Occipital lobe (tissue), 2 donors: ENCODE measurements around the gene PCDHGB6. TPM values are rescaled to one million over a fixed set of nuclear protein-coding genes. Genes with fewer than 3 reads are reported as not detected.
"Not testable (repeated sequence)": the region's sequence is repeated elsewhere in the genome, so short reads cannot be mapped to it uniquely, and the experiment has no call there.

ENCODE experiments used
- DNase-seq: peaks from one replicate; lab custom pipeline; 2025; lab: John Stamatoyannopoulos, UW
- total RNA-seq: library from RNA; depleted of rRNA; stranded (reverse); fragments of >200 nt; gene quantifications from one replicate; pipeline ENCODE4 v1.2.3, GENCODE V29; 2014

The PCDHGB6 gene
- total RNA-seq, 1 donor from 2014 or later = 12.8 TPM

DNA sequence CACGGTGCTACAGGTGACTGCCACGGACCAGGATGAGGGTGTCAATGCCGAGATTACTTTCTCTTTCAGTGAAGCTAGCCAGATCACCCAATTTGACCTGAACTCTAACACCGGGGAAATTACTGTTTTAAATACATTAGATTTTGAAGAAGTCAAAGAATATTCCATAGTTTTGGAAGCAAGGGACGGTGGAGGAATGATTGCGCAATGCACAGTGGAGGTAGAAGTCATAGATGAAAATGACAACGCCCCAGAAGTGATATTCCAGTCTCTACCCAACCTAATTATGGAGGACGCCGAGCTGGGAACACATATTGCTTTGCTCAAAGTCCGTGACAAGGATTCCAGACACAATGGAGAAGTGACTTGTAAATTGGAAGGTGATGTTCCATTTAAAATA lies 19.2 kb upstream of the PCDHGB6 start:
- DNase-seq = no peak

GRCh38 chr5:141389153-141390042 lies 18.4 kb upstream of the PCDHGB6 start:
- no peak for DNase-seq

DNA sequence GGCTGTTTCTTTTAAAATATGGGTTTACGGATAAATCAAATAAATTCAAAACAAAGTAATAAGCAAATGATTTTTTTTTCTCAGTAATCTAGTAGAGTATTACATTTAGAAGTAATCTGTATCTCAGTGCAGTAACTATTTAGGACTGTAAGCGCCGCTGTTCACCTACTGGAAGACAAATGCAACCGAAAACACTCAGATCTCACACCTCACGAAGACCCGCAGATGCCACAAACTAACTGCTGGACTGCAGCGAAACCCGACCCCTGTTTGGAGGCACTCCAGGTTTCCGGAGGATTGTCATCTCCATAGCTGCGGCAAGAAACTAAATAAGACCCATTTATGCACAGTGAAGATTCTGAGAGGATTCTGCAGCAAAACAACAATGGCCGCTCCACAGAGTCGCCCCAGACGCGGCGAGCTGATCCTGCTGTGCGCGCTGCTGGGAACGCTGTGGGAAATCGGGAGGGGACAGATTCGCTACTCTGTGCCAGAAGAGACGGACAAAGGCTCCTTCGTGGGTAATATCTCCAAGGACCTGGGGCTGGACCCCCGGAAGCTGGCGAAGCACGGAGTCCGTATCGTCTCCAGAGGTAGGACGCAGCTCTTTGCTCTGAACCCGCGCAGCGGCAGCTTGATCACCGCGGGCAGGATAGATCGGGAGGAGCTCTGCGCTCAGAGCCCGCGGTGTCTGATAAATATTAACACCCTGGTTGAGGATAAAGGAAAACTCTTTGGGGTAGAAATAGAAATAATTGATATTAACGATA lies 15.2 kb upstream of the PCDHGB6 start, which contains the start of gene PCDHGA8:
Gene PCDHGA8, plus strand, starts transcription at position 205 of the 770 bp plus-strand sequence. Its CDS starts 181 bp downstream, at position 386.
- no peak for DNase-seq

DNA sequence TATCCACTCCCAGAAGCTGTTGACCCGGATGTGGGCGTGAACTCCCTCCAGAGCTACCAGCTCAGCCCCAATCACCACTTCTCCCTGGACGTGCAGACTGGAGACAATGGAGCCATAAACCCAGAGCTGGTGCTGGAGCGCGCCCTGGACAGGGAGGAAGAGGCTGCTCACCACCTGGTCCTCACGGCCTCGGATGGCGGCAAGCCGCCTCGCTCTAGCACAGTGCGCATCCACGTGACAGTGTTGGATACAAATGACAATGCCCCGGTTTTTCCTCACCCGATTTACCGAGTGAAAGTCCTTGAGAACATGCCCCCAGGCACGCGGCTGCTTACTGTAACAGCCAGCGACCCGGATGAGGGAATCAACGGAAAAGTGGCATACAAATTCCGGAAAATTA lies 14.6 kb upstream of the PCDHGB6 start:
- no peak for DNase-seq

DNA sequence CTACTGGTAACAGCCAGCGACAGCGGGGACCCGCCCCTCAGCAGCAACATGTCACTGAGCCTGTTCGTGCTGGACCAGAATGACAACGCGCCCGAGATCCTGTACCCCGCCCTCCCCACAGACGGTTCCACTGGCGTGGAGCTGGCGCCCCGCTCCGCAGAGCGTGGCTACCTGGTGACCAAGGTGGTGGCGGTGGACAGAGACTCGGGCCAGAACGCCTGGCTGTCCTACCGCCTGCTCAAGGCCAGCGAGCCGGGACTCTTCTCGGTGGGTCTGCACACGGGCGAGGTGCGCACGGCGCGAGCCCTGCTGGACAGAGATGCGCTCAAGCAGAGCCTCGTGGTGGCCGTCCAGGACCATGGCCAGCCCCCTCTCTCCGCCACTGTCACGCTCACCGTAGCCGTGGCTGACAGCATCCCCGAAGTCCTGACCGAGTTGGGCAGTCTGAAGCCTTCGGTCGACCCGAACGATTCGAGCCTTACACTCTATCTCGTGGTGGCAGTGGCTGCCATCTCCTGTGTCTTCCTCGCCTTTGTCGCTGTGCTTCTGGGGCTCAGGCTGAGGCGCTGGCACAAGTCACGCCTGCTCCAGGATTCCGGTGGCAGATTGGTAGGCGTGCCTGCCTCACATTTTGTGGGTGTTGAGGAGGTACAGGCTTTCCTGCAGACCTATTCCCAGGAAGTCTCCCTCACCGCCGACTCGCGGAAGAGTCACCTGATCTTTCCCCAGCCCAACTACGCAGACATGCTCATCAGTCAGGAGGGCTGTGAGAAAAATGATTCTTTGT lies 13.2 kb upstream of the PCDHGB6 start:
- not testable (repeated sequence) for DNase-seq

- DNase-seq = not testable (repeated sequence)
These were observed 9.9 kb upstream of the PCDHGB6 start, which contains the start of gene PCDHGB5 for GRCh38 chr5:141397756-141398551. Gene PCDHGB5, plus strand, starts transcription at chr5:141397947. Its CDS starts 181 bp downstream, at chr5:141398128.

DNA sequence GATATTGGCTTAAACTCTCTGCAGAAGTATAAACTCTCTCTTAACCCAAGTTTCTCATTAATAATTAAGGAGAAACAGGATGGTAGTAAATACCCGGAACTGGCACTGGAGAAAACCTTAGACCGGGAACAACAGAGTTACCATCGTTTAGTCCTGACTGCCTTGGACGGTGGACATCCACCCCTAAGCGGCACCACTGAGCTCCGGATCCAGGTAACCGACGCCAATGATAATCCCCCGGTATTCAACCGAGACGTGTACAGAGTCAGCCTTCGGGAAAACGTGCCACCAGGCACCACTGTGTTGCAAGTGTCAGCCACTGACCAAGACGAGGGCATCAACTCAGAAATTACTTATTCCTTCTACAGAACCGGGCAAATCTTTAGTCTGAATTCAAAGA lies 9.2 kb upstream of the PCDHGB6 start:
- no peak for DNase-seq

DNA sequence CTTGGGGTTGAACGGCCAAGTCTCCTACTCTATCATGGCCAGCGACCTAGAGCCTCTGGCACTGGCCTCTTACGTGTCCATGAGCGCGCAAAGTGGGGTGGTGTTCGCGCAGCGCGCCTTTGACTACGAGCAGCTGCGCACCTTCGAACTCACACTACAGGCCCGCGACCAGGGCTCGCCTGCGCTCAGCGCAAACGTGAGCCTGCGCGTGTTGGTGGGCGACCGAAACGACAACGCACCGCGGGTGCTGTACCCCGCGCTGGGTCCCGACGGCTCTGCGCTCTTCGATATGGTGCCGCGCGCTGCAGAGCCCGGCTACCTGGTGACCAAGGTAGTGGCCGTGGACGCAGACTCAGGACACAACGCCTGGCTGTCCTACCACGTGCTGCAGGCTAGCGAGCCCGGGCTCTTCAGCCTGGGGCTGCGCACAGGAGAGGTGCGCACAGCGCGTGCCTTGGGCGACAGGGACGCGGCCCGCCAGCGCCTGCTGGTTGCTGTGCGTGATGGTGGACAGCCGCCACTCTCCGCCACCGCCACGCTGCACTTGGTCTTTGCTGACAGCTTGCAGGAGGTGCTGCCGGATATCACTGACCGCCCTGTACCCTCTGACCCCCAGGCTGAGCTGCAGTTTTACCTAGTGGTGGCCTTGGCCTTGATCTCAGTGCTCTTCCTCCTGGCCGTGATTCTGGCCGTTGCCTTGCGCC lies 8.1 kb upstream of the PCDHGB6 start:
- no peak for DNase-seq

GRCh38 chr5:141402553-141403243 lies 5.1 kb upstream of the PCDHGB6 start, which contains the start of gene PCDHGA9:
Gene PCDHGA9, plus strand, starts transcription at chr5:141402778. Its CDS starts 175 bp downstream, at chr5:141402953.
- no peak for DNase-seq

GRCh38 chr5:141403387-141403786 lies 4.4 kb upstream of the PCDHGB6 start:
- no peak for DNase-seq

DNA sequence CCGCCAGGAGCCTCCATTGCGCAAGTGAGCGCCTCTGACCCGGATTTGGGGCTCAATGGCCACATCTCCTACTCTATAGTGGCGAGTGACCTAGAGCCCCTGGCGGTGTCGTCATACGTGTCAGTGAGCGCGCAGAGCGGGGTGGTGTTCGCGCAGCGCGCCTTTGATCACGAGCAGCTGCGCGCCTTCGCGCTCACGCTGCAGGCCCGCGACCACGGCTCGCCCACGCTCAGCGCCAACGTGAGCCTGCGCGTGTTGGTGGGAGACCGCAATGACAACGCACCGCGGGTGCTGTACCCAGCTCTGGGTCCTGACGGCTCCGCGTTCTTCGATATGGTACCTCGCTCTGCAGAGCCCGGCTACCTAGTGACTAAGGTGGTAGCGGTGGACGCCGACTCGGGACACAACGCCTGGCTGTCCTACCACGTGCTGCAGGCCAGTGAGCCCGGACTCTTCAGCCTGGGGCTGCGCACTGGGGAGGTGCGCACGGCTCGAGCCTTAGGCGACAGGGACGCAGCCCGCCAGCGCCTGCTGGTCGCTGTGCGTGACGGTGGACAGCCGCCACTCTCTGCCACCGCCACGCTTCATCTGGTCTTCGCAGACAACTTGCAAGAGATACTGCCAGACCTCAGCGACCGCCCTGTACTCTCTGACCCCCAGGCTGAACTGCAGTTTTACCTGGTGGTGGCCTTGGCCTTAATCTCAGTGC lies 1.9 kb downstream of the PCDHGB6 start:
- DNase-seq = no peak

DNA sequence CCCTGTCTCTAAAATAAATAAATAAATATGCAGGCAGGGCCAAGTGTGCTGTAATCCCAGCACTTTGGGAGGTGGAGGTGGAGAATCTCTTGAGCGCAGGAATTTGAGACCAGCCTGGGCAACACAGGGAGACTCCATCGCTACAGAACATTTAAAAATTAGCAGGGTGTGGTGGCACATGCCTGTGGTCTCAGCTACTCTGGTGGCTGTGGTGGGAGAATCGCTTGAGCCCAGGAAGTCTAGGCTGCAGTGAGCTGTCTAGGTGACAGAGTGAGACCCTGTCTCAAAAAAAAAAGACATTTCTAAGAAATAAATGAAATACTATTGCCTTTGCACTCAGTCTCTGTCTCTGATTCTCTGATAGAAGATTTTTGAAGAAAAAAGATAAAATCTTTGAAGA lies 3.8 kb downstream of the PCDHGB6 start:
- no peak for DNase-seq

GRCh38 chr5:141412854-141413539 lies 5.2 kb downstream of the PCDHGB6 start, which contains the start of gene PCDHGA10:
Gene PCDHGA10, plus strand, starts transcription at chr5:141412987. Its CDS starts 189 bp downstream, at chr5:141413176.
- DNase-seq = no peak

DNA sequence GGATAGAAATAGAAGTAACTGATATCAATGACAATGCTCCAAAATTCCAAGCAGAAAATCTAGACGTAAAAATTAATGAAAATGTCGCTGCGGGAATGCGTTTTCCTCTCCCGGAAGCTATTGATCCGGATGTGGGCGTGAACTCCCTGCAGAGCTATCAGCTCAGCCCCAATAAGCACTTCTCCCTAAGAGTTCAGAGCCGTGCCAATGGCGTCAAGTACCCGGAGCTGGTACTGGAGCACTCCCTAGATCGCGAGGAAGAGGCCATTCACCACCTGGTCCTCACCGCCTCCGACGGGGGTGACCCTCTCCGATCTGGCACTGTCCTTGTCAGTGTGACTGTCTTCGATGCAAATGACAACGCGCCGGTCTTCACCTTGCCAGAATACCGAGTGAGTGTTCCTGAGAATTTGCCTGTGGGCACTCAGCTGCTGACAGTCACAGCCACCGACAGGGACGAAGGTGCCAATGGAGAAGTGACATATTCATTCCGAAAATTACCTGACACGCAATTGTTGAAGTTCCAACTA lies 5.8 kb downstream of the PCDHGB6 start:
- no peak for DNase-seq

DNA sequence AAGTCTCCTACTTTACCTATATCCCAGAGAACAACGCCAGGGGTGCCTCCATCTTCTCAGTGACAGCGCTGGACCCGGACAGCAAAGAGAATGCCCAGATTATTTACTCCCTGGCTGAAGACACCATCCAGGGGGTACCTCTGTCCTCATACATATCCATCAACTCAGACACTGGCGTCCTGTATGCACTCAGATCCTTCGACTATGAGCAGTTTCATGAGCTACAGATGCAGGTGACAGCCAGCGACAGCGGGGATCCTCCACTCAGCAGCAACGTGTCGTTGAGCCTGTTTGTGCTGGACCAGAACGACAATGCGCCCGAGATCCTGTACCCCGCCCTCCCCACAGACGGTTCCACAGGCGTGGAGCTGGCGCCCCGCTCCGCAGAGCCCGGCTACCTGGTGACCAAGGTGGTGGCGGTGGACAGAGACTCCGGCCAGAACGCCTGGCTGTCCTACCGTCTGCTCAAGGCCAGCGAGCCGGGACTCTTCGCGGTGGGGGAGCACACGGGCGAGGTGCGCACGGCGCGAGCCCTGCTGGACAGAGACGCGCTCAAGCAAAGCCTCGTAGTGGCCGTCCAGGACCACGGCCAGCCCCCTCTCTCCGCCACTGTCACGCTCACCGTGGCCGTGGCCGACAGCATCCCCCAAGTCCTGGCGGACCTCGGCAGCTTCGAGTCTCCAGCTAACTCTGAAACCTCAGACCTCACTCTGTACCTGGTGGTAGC lies 6.9 kb downstream of the PCDHGB6 start:
- DNase-seq = not testable (repeated sequence)

GRCh38 chr5:141415275-141415618 lies 7.4 kb downstream of the PCDHGB6 start:
- DNase-seq = not testable (repeated sequence)
